Fibroblast of lung (primary cell): ENCODE measurements around the gene KIF3A. TPM values are rescaled to one million over a fixed set of nuclear protein-coding genes. Genes with fewer than 3 reads are reported as not detected.

Experiments used
- DNase-seq, 2 donors: peaks; one replicate each; pipeline versions ENCODE4 v3.0.0 to v3.0.0-alpha.2; 2010; ENCODE audit warnings: low read depth in 2 of 2
- H2AFZ ChIP-seq: 2 replicates; pipeline ENCODE4 v1.5.1; 2012; ENCODE audit warnings: low read length, control low read depth, inconsistent platforms
- H3K27ac ChIP-seq: 2 replicates; pipeline ENCODE4 v1.5.1; 2011; ENCODE audit warnings: low read length, control low read depth; ENCODE audit not compliant: insufficient read depth
- H3K27me3 ChIP-seq: 2 replicates; pipeline ENCODE4 v1.5.1; 2011; ENCODE audit warnings: mild to moderate bottlenecking, low read length; ENCODE audit not compliant: control insufficient read depth, insufficient read depth
- H3K36me3 ChIP-seq: 2 replicates; pipeline ENCODE4 v1.5.1; 2011; ENCODE audit warnings: low read length; ENCODE audit not compliant: control insufficient read depth, insufficient read depth
- H3K4me1 ChIP-seq: 2 replicates; pipeline ENCODE4 v1.5.1; 2011; ENCODE audit warnings: low read length; ENCODE audit not compliant: control insufficient read depth, insufficient read depth; ENCODE audit errors: extremely low read depth
- H3K4me2 ChIP-seq: 2 replicates; pipeline ENCODE4 v1.5.1; 2011; ENCODE audit warnings: low read length, control low read depth; ENCODE audit not compliant: insufficient read depth; ENCODE audit errors: extremely low read depth
- H3K4me3 ChIP-seq, 4 experiments: fragments of 200-600 bp in 1 of 4; sonication (generic) in 1 of 4; replicated peaks in 1 of 4; 2 replicates each; pipeline ENCODE4 v1.5.1; 2011 to 2016; ENCODE audit warnings: low read length in 4 of 4, low read depth in 3 of 4, mild to moderate bottlenecking in 3 of 4, control low read depth in 2 of 4, inconsistent platforms in 1 of 4, mixed read lengths in 1 of 4; ENCODE audit not compliant: insufficient read depth in 1 of 4; ENCODE audit errors: control extremely low read depth in 1 of 4
- H3K79me2 ChIP-seq: 2 replicates; pipeline ENCODE4 v1.5.1; 2012; ENCODE audit warnings: mild to moderate bottlenecking, low read length, inconsistent platforms; ENCODE audit not compliant: control insufficient read depth, insufficient read depth
- H3K9ac ChIP-seq: 2 replicates; pipeline ENCODE4 v1.5.1; 2011; ENCODE audit warnings: mild to moderate bottlenecking, low read length, control low read depth; ENCODE audit not compliant: insufficient read depth
- H3K9me3 ChIP-seq: 2 replicates; pipeline ENCODE4 v1.5.1; 2012; ENCODE audit warnings: low read depth, low read length; ENCODE audit not compliant: control insufficient read depth, insufficient read depth
- H4K20me1 ChIP-seq: 2 replicates; pipeline ENCODE4 v1.5.1; 2011; ENCODE audit warnings: low read length; ENCODE audit not compliant: control insufficient read depth, insufficient read depth; ENCODE audit errors: extremely low read depth
- CTCF ChIP-seq, 2 donors: IDR thresholded peaks in 1 of 2; conservative IDR thresholded peaks in 1 of 2; 1 replicate in 1 of 2; 2 replicates in 1 of 2; pipeline ENCODE4 v1.5.1; 2011 to 2012; ENCODE audit warnings: low read length in 2 of 2, control low read depth in 1 of 2, inconsistent platforms in 1 of 2, low read depth in 1 of 2, mild to moderate bottlenecking in 1 of 2
- EZH2 ChIP-seq: IDR thresholded peaks from 2 replicates; pipeline ENCODE4 v1.5.1; 2012; ENCODE audit warnings: low read length, control low read depth, mild to moderate bottlenecking; ENCODE audit errors: missing control alignments
- polyA plus RNA-seq, 2 donors: library from polyadenylated mRNA; depleted of rRNA in 1 of 2; stranded (reverse) in 1 of 2; unstranded in 1 of 2; fragments of >200 nt; gene quantifications; 2 replicates each; pipeline ENCODE4 v1.2.1, GENCODE V29; 2011 to 2012; ENCODE audit warnings: missing spikeins in 1 of 2
- total RNA-seq: library from RNA; depleted of rRNA; stranded (reverse); fragments of >200 nt; gene quantifications from 2 replicates; pipeline ENCODE4 v1.2.1, GENCODE V29; 2014

The KIF3A gene
- total and polyA plus RNA-seq, 2 donors (not counting 1 experiment from before 2014, with no cell fraction given): 8.8 to 11.2 TPM

- H3K9ac ChIP-seq: no peak overlapping the region
- H3K4me2 ChIP-seq: no peak overlapping the region
- no peaks in the 10 kb centered on the region for H3K36me3 ChIP-seq
- H3K79me2 ChIP-seq: no peaks in the 10 kb centered on the region
- H3K4me1 ChIP-seq: peaks cover 2% of the 10 kb centered on the region
- H3K27ac ChIP-seq: no peak overlapping the region
- H3K9me3 ChIP-seq: no peaks in the 10 kb centered on the region
- no peak overlapping the region for H3K4me3 ChIP-seq
- TF ChIP-seq CTCF (conservative IDR thresholded peaks at IDR 0.05 in 1 of 2, IDR thresholded peaks at IDR 0.05 in 1 of 2; ENCODE audit: low read depth in 1 of 2, low read length in 2 of 2) (no peak), EZH2 (no peak)
- no peak overlapping the region for H2AFZ ChIP-seq
- H3K27me3 ChIP-seq: no peaks in the 10 kb centered on the region
- no peak for DNase-seq
- no peaks in the 10 kb centered on the region for H4K20me1 ChIP-seq
These were observed 75.9 kb downstream of the KIF3A start for GRCh38 chr5:132661231-132662003.

- H3K4me3 ChIP-seq: no peak overlapping the region
- DNase-seq: no peak
These were observed 77.5 kb downstream of the KIF3A start for GRCh38 chr5:132659598-132660493.

More at GRCh38 chr5:132659598-132660493, 77.5 kb downstream of the KIF3A start:
- H3K36me3 ChIP-seq: no peaks in the 10 kb centered on the region
- no peak overlapping the region for H3K9ac ChIP-seq
- H3K27me3 ChIP-seq: no peaks in the 10 kb centered on the region
- no peak overlapping the region for H3K4me2 ChIP-seq
- no peaks in the 10 kb centered on the region for H3K79me2 ChIP-seq
- H3K9me3 ChIP-seq: no peaks in the 10 kb centered on the region
- TF ChIP-seq EZH2: no peak
- no peak for TF ChIP-seq CTCF (conservative IDR thresholded peaks at IDR 0.05 in 1 of 2, IDR thresholded peaks at IDR 0.05 in 1 of 2; ENCODE audit: low read depth in 1 of 2, low read length in 2 of 2)
- H3K27ac ChIP-seq: no peak overlapping the region
- H3K4me1 ChIP-seq: peaks cover 2% of the 10 kb centered on the region
- no peaks in the 10 kb centered on the region for H4K20me1 ChIP-seq
- H2AFZ ChIP-seq: no peak overlapping the region
